ENCODE data around the gene GSDME.

Gene GSDME

GRCh38 chr7:24722386-24723177, 34.7 kb downstream of the GSDME start:
- peak; percentile 37 for DNase-seq (ENCODE audit: low spot score)

GRCh38 chr7:24721481-24722001, 35.7 kb downstream of the GSDME start:
- DNase-seq (ENCODE audit: low spot score): peak; percentile 54

GRCh38 chr7:24720283-24720682, 37.0 kb downstream of the GSDME start:
- DNase-seq (ENCODE audit: low spot score): no peak

GRCh38 chr7:24718977-24719491, 38.2 kb downstream of the GSDME start:
- no peak for DNase-seq (ENCODE audit: low spot score)

GRCh38 chr7:24718431-24718831, 38.8 kb downstream of the GSDME start:
- DNase-seq (ENCODE audit: low spot score): no peak

GRCh38 chr7:24717694-24718320, 39.5 kb downstream of the GSDME start:
- DNase-seq (ENCODE audit: low spot score): no peak

- no peak for DNase-seq (ENCODE audit: low spot score)
These were observed 40.0 kb downstream of the GSDME start for GRCh38 chr7:24717247-24717622.

GRCh38 chr7:24716480-24717246, 40.6 kb downstream of the GSDME start:
- DNase-seq (ENCODE audit: low spot score): no peak

GRCh38 chr7:24715661-24716479, 41.4 kb downstream of the GSDME start:
- peak; percentile 49 for DNase-seq (ENCODE audit: low spot score)

- DNase-seq (ENCODE audit: low spot score): no peak
These were observed 42.1 kb downstream of the GSDME start for GRCh38 chr7:24715171-24715570.

- no peak for DNase-seq (ENCODE audit: low spot score)
These were observed 42.6 kb downstream of the GSDME start for GRCh38 chr7:24714676-24715010.

- DNase-seq (ENCODE audit: low spot score): no peak
These were observed 43.2 kb downstream of the GSDME start for GRCh38 chr7:24713850-24714675.

GRCh38 chr7:24713039-24713793, 44.0 kb downstream of the GSDME start:
- DNase-seq (ENCODE audit: low spot score): no peak

- no peak for DNase-seq (ENCODE audit: low spot score)
These were observed 47.5 kb downstream of the GSDME start for GRCh38 chr7:24709585-24710360.

- no peak for DNase-seq (ENCODE audit: low spot score)
These were observed 48.2 kb downstream of the GSDME start for GRCh38 chr7:24709051-24709450.

GRCh38 chr7:24707988-24708615, 49.2 kb downstream of the GSDME start:
- DNase-seq (ENCODE audit: low spot score): no peak

- no peak for DNase-seq (ENCODE audit: low spot score)
These were observed 50.8 kb downstream of the GSDME start for GRCh38 chr7:24706211-24707170.
